D721Med (cell line): Measurements from ENCODE around the gene RGS2.

ENCODE experiments used
- DNase-seq: peaks from one replicate; pipeline ENCODE4 v3.0.0; 2011; ENCODE audit warnings: low spot score; ENCODE audit not compliant: insufficient read length
- FAIRE-seq: peaks from 2 replicates; lab custom pipeline; 2011; peaks lifted over from hg19 to GRCh38; lab: Jason Lieb, UNC
- TF ChIP-seq, protein P1 (sequence below): IDR thresholded peaks from 2 replicates; pipeline ENCODE4 v1.5.1; 2012; ENCODE audit warnings: mild to moderate bottlenecking, control low read depth; ENCODE audit not compliant: insufficient read depth; ENCODE audit errors: missing control alignments

The RGS2 gene

DNA sequence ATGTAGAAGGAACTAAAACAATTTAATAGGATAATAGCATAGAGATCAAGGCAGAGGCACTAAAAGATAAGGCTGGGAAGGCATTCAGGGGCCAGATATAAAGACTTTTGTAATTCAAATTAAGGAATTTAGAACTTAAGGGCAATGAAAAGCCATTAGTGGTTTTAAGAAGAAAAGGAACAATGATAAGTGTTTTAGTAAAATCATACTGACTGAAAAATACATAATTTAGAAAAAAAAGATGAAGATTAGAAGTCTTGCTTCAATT lies 14.1 kb upstream of the RGS2 start:
- FAIRE-seq (no peak), DNase-seq (no peak)
- TF ChIP-seq, protein P1, sequence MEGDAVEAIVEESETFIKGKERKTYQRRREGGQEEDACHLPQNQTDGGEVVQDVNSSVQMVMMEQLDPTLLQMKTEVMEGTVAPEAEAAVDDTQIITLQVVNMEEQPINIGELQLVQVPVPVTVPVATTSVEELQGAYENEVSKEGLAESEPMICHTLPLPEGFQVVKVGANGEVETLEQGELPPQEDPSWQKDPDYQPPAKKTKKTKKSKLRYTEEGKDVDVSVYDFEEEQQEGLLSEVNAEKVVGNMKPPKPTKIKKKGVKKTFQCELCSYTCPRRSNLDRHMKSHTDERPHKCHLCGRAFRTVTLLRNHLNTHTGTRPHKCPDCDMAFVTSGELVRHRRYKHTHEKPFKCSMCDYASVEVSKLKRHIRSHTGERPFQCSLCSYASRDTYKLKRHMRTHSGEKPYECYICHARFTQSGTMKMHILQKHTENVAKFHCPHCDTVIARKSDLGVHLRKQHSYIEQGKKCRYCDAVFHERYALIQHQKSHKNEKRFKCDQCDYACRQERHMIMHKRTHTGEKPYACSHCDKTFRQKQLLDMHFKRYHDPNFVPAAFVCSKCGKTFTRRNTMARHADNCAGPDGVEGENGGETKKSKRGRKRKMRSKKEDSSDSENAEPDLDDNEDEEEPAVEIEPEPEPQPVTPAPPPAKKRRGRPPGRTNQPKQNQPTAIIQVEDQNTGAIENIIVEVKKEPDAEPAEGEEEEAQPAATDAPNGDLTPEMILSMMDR: no peak

DNA sequence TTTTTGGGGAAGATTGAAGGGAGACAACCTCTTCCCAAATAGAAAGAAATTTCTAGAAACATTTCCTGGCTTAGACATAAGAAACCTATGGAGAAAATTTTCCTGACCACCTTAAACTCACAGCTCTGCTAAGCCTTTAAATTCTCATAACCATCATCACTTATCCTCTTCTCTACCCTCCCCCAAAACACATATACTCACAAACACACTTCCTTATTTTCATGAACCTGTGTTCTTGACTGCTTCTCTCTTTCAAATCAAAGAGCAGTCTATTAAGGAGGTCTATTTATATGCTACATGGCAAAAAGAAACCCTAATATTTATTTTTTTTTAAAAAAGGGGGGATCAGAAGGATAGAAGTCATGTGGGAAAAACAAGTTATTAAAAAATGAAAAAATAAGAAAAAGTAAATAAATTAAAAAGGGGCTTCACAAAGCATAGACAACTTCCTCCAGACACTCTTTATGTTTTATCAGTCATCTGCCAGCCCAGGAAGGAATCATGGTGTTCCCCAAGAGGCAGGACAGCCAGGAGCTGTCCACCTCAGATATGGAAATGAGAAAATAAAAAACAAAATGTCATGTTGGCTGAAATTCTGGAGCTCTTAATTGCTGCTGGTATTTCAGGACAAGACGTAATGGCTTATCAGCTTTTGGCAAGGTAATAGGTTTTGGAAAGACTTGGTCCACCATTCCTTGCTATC lies 12.8 kb upstream of the RGS2 start:
- FAIRE-seq: no peak
- TF ChIP-seq, protein P1: no peak
- DNase-seq: no peak

DNA sequence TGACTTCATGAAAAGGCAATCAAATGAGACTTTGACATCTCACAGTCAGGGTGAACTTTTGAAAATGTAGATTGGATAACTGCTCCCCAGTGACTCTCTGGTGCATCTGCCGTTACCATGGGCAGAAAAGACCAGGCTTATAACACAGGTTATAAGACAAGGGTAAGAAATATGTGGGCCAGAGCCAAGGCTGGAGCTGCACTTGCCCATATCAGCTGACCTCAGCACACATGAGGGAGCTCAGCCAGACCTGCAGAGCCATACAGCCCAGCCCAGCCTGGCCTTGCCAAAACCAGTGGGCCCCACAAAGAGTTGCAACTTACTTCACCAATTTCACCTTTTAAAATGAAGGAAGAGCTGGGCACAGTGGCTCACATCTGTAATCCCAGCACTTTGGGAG lies 11.7 kb upstream of the RGS2 start:
- TF ChIP-seq, protein P1: no peak
- DNase-seq: no peak
- FAIRE-seq: no peak

DNA sequence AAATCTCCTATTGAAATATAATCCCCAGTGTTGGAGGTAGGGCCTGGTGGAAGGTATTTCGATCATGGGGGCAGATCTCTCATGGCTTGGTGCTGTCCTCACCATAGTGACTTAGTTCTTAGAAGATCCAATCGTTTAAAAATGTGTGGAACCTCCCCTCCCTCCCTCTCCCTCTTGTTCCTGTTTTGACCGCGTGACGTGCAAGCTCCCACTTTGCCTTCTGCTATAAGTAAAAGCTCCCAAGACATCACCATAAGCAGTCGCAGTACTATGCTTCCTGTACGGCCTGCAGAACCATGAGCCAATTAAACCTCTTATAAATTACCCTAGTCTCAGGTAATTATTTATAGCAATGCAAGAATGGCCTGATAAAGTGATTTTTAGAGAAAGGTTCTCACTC lies 10.9 kb upstream of the RGS2 start:
- TF ChIP-seq, protein P1: no peak
- DNase-seq: no peak
- FAIRE-seq: no peak

DNA sequence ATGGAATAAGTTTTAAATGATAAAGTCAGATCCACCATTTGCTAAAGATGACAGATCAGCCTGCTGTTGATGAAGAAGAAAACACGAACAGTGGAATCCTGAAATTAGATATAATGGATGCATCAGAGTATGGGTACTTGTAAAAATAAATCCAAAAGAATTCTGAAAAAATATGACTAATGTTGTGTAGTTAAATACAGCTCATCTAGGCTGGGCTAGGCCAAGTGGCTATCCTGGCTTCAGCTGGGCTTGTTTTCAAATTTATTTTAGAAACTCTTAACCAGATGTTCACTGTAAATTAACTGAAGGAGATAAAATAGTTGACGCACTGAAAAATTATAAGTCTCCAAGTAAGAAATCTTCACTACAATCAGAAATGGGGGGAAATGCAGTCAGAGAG lies 7.4 kb upstream of the RGS2 start:
- TF ChIP-seq, protein P1: no peak
- peak; percentile 29 for FAIRE-seq
- DNase-seq: no peak

DNA sequence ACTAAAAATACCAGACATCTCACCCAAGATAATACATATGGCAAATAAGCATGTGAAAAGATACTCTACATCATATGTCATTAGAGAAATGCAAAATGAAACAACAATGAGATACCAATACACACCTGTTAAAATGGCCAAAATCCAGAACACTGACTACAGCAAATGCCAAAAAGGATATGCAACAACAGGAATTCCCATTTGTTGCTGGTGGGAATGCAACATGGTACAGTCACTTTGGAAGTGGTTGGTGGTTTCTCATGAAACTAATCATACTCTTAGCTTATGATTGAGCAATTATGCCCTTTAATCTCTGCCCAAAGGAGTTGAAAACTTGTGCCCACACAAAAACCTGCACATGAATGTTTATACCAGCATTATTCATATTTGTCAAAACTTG lies 6.4 kb upstream of the RGS2 start:
- TF ChIP-seq, protein P1: no peak
- FAIRE-seq (no peak), DNase-seq (no peak)

DNA sequence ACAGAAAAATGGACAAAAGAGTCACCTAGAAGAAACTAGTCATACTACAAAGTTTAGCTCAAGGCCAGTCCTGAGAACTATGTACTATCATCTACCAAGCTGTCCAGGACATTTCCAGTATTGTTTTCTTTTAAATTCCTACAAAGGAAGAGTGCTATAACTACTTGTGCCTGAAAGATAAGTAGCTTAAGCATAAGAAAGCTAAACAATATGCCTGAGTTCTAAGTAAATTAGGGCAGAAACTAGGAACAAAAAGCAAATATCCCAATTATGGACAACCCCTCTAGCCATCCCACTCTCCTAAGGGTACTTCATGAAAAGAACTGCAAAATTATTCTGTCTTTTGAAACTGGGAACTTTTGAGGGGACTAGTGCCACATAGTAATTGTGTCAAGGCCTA lies 5.3 kb upstream of the RGS2 start:
- DNase-seq: no peak
- TF ChIP-seq, protein P1: no peak
- no peak for FAIRE-seq
